ENCODE data around the gene ACOD1.
A peak's percentile ranks its signal among the peaks of the same experiment; 100 is the strongest.

The ACOD1 gene

GRCh38 chr13:76973920-76974617 is 25.8 kb downstream of the ACOD1 start:
- H3K9me3 ChIP-seq (ENCODE audit: insufficient read depth, low read length) = no peaks in the 10 kb centered on the region
- H3K27me3 ChIP-seq (ENCODE audit: insufficient read depth, insufficient read length) = no peaks in the 10 kb centered on the region
- no peaks in the 10 kb centered on the region for H3K36me3 ChIP-seq (ENCODE audit: insufficient read depth, insufficient read length, low read length)
- TF ChIP-seq YY1 (IDR thresholded peaks at IDR 0.05; ENCODE audit: insufficient read depth, insufficient read length) = no peak
- no peak for TF ChIP-seq SUZ12 (IDR thresholded peaks at IDR 0.05; ENCODE audit: extremely low read depth, insufficient read depth, insufficient read length)
- no peak for TF ChIP-seq ZNF274 (IDR thresholded peaks at IDR 0.05; ENCODE audit: low read depth, low read length)
- no peak overlapping the region for H3K4me3 ChIP-seq (ENCODE audit: insufficient read length, low read depth)
- H3K4me1 ChIP-seq (ENCODE audit: insufficient read depth, insufficient read length) = no peaks in the 10 kb centered on the region
- DNase-seq (ENCODE audit: low read depth, low spot score) = no peak
- no peak overlapping the region for H3K9ac ChIP-seq (ENCODE audit: insufficient read length, low read depth)

DNA sequence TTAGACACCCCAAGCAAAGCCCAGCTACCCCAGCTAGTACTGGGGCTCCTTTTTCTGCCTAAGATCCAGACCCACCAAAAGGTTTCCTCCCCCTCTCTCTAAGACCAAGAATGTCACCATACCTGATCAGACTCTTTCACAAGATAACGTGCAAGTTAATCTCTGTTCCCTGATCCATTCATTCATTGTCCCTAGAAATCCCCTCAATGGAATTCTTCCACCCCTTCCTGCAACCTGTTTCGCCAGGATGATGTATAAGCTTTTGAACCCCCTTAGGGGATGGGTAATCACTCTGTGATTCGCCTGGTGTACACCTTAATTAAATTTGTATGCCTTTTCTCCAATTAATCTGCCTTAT is 26.3 kb downstream of the ACOD1 start:
- no peaks in the 10 kb centered on the region for H3K4me1 ChIP-seq (ENCODE audit: insufficient read depth, insufficient read length)
- H3K9me3 ChIP-seq (ENCODE audit: insufficient read depth, low read length) = no peaks in the 10 kb centered on the region
- no peaks in the 10 kb centered on the region for H3K36me3 ChIP-seq (ENCODE audit: insufficient read depth, insufficient read length, low read length)
- H3K4me3 ChIP-seq (ENCODE audit: insufficient read length, low read depth) = no peak overlapping the region
- no peak for DNase-seq (ENCODE audit: low read depth, low spot score)
- H3K9ac ChIP-seq (ENCODE audit: insufficient read length, low read depth) = no peak overlapping the region
- no peaks in the 10 kb centered on the region for H3K27me3 ChIP-seq (ENCODE audit: insufficient read depth, insufficient read length)
- TF ChIP-seq YY1 (IDR thresholded peaks at IDR 0.05; ENCODE audit: insufficient read depth, insufficient read length) = no peak
- TF ChIP-seq SUZ12 (IDR thresholded peaks at IDR 0.05; ENCODE audit: extremely low read depth, insufficient read depth, insufficient read length) = no peak
- TF ChIP-seq ZNF274 (IDR thresholded peaks at IDR 0.05; ENCODE audit: low read depth, low read length) = no peak

DNA sequence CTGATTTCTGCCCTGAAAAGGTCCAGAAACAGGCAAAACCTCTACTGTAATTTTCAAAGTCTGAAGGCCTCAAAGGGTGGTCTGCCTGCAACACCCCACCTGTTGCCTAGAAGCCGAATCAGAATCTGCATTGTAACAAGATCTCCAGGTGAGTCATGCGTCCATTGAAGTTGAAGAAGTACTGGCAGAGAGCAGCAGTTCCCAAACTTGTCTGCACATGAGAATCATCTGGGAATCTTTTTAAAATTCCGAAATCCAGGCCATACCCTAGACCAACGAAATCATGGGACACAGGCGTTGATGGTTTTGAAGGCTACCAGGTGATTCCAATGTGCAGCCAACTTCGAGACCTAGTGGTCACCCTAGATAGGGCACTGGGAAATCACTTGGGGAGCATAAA is 27.6 kb downstream of the ACOD1 start:
- TF ChIP-seq SUZ12 (IDR thresholded peaks at IDR 0.05; ENCODE audit: extremely low read depth, insufficient read depth, insufficient read length) (no peak), ZNF274 (IDR thresholded peaks at IDR 0.05; ENCODE audit: low read depth, low read length) (no peak), YY1 (IDR thresholded peaks at IDR 0.05; ENCODE audit: insufficient read depth, insufficient read length) (no peak)
- Histone ChIP-seq H3K4me3 (ENCODE audit: insufficient read length, low read depth) (no peak overlapping the region), H3K27me3 (ENCODE audit: insufficient read depth, insufficient read length) (peaks cover 4% of the 10 kb centered on the region), H3K9ac (ENCODE audit: insufficient read length, low read depth) (no peak overlapping the region), H3K9me3 (ENCODE audit: insufficient read depth, low read length) (no peaks in the 10 kb centered on the region), H3K36me3 (ENCODE audit: insufficient read depth, insufficient read length, low read length) (no peaks in the 10 kb centered on the region), H3K4me1 (ENCODE audit: insufficient read depth, insufficient read length) (no peaks in the 10 kb centered on the region)
- DNase-seq (ENCODE audit: low read depth, low spot score) = no peak

DNA sequence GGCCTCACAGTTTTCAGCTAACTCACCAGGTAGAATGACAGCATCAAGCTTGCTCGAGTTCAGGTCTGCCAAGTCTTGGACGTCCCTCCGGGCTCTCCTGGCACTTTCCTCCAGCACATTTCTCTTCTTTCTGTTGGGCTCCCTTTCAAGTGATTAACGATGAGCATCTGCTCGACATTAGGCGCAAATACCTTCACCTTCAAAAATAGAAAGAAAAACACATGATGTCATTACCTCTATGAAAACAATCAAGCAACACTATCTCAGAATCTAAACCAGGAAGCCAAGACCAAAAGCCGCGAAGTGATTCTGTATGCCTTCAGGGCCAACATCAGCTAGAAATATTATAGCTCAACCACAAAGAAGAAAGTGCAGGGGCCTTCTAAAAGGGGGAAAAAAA is 28.2 kb downstream of the ACOD1 start:
- no peaks in the 10 kb centered on the region for H3K36me3 ChIP-seq (ENCODE audit: insufficient read depth, insufficient read length, low read length)
- no peaks in the 10 kb centered on the region for H3K4me1 ChIP-seq (ENCODE audit: insufficient read depth, insufficient read length)
- TF ChIP-seq YY1 (IDR thresholded peaks at IDR 0.05; ENCODE audit: insufficient read depth, insufficient read length) (no peak), SUZ12 (IDR thresholded peaks at IDR 0.05; ENCODE audit: extremely low read depth, insufficient read depth, insufficient read length) (no peak), ZNF274 (IDR thresholded peaks at IDR 0.05; ENCODE audit: low read depth, low read length) (no peak)
- no peak overlapping the region for H3K4me3 ChIP-seq (ENCODE audit: insufficient read length, low read depth)
- H3K27me3 ChIP-seq (ENCODE audit: insufficient read depth, insufficient read length) = peaks cover 4% of the 10 kb centered on the region
- DNase-seq (ENCODE audit: low read depth, low spot score) = no peak
- no peak overlapping the region for H3K9ac ChIP-seq (ENCODE audit: insufficient read length, low read depth)
- H3K9me3 ChIP-seq (ENCODE audit: insufficient read depth, low read length) = no peaks in the 10 kb centered on the region

DNA sequence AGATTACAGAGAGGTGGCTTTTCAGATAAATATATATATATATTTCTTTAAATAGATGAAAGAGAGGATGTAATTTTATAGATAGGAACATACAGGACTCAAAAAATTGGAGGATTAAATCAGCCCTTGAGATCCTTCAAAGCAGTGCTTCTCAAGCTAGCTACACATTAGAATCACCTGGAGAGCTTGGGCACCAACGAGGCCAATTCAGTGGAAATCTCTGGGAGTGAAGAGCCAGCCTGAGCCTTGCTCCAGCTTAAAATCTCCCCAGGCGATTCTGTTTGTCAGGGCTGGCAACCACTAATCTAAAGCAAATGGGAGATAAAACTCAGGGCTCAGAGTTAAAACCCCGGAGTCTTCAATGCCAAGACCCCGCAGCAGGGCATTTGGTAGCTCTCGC is 28.6 kb downstream of the ACOD1 start:
- Histone ChIP-seq H3K9me3 (ENCODE audit: insufficient read depth, low read length) (no peaks in the 10 kb centered on the region), H3K9ac (ENCODE audit: insufficient read length, low read depth) (no peak overlapping the region), H3K4me1 (ENCODE audit: insufficient read depth, insufficient read length) (no peaks in the 10 kb centered on the region), H3K4me3 (ENCODE audit: insufficient read length, low read depth) (no peak overlapping the region), H3K36me3 (ENCODE audit: insufficient read depth, insufficient read length, low read length) (no peaks in the 10 kb centered on the region), H3K27me3 (ENCODE audit: insufficient read depth, insufficient read length) (peaks cover 4% of the 10 kb centered on the region)
- no peak for DNase-seq (ENCODE audit: low read depth, low spot score)
- no peak for TF ChIP-seq YY1 (IDR thresholded peaks at IDR 0.05; ENCODE audit: insufficient read depth, insufficient read length)
- TF ChIP-seq SUZ12 (IDR thresholded peaks at IDR 0.05; ENCODE audit: extremely low read depth, insufficient read depth, insufficient read length) = no peak
- TF ChIP-seq ZNF274 (IDR thresholded peaks at IDR 0.05; ENCODE audit: low read depth, low read length) = no peak

GRCh38 chr13:76980075-76980718 is 31.9 kb downstream of the ACOD1 start:
- no peaks in the 10 kb centered on the region for H3K36me3 ChIP-seq (ENCODE audit: insufficient read depth, insufficient read length, low read length)
- TF ChIP-seq YY1 (IDR thresholded peaks at IDR 0.05; ENCODE audit: insufficient read depth, insufficient read length) = no peak
- no peak for TF ChIP-seq SUZ12 (IDR thresholded peaks at IDR 0.05; ENCODE audit: extremely low read depth, insufficient read depth, insufficient read length)
- no peak for TF ChIP-seq ZNF274 (IDR thresholded peaks at IDR 0.05; ENCODE audit: low read depth, low read length)
- DNase-seq (ENCODE audit: low read depth, low spot score) = peak; percentile 68
- H3K9me3 ChIP-seq (ENCODE audit: insufficient read depth, low read length) = no peaks in the 10 kb centered on the region
- H3K4me1 ChIP-seq (ENCODE audit: insufficient read depth, insufficient read length) = no peaks in the 10 kb centered on the region
- no peak overlapping the region for H3K9ac ChIP-seq (ENCODE audit: insufficient read length, low read depth)
- no peak overlapping the region for H3K4me3 ChIP-seq (ENCODE audit: insufficient read length, low read depth)
- H3K27me3 ChIP-seq (ENCODE audit: insufficient read depth, insufficient read length) = peaks cover 4% of the 10 kb centered on the region

GRCh38 chr13:76982061-76982460 is 33.8 kb downstream of the ACOD1 start:
- H3K27me3 ChIP-seq (ENCODE audit: insufficient read depth, insufficient read length) = peaks cover 4% of the 10 kb centered on the region
- no peaks in the 10 kb centered on the region for H3K4me1 ChIP-seq (ENCODE audit: insufficient read depth, insufficient read length)
- TF ChIP-seq ZNF274 (IDR thresholded peaks at IDR 0.05; ENCODE audit: low read depth, low read length) (no peak), YY1 (IDR thresholded peaks at IDR 0.05; ENCODE audit: insufficient read depth, insufficient read length) (no peak), SUZ12 (IDR thresholded peaks at IDR 0.05; ENCODE audit: extremely low read depth, insufficient read depth, insufficient read length) (no peak)
- no peaks in the 10 kb centered on the region for H3K9me3 ChIP-seq (ENCODE audit: insufficient read depth, low read length)
- no peaks in the 10 kb centered on the region for H3K36me3 ChIP-seq (ENCODE audit: insufficient read depth, insufficient read length, low read length)
- DNase-seq (ENCODE audit: low read depth, low spot score) = no peak
- no peak overlapping the region for H3K9ac ChIP-seq (ENCODE audit: insufficient read length, low read depth)
- no peak overlapping the region for H3K4me3 ChIP-seq (ENCODE audit: insufficient read length, low read depth)
